Neural crest cell (in vitro differentiated cells): ENCODE measurements around the gene DDAH1. TPM values are rescaled to one million over a fixed set of nuclear protein-coding genes. Genes with fewer than 3 reads are reported as not detected.
A peak's percentile ranks its signal among the peaks of the same experiment; 100 is the strongest.

ENCODE experiments used
- DNase-seq: peaks from one replicate; pipeline ENCODE4 v3.0.0; 2021; ENCODE audit warnings: low read depth, mixed read lengths, low spot score
- H3K27ac Mint-ChIP-seq: one replicate; pipeline ENCODE4 v1.8.0; 2021; ENCODE audit warnings: mild to moderate bottlenecking, mixed read lengths; ENCODE audit not compliant: unreplicated experiment
- H3K27me3 Mint-ChIP-seq: 2 replicates; pipeline ENCODE4 v1.8.0; 2021; ENCODE audit warnings: low read depth, mild to moderate bottlenecking, mixed read lengths
- H3K36me3 Mint-ChIP-seq: 2 replicates; pipeline ENCODE4 v1.8.0; 2021; ENCODE audit warnings: low read depth, mild to moderate bottlenecking, mixed read lengths
- H3K4me1 Mint-ChIP-seq: 2 replicates; pipeline ENCODE4 v1.8.0; 2021; ENCODE audit warnings: mixed read lengths
- H3K4me3 Mint-ChIP-seq: one replicate; pipeline ENCODE4 v1.8.0; 2021; ENCODE audit warnings: mild to moderate bottlenecking, mixed read lengths
- H3K9me3 Mint-ChIP-seq: 2 replicates; pipeline ENCODE4 v1.8.0; 2021; ENCODE audit warnings: mixed read lengths
- CTCF ChIP-seq: fragments of 200-600 bp; sonication (generic); conservative IDR thresholded peaks from 2 replicates; pipeline ENCODE4 v1.5.0; 2021; ENCODE audit warnings: antibody characterized with exemption, mild to moderate bottlenecking
- total RNA-seq: library from RNA; stranded (reverse); gene quantifications from 2 replicates; pipeline ENCODE4 v1.2.1, GENCODE V29; 2021

DDAH1 gene
- total RNA-seq, 1 donor from 2014 or later = 22.3 TPM

- Mint-ChIP-seq H3K27ac (no peak overlapping the region), H3K27me3 (peaks cover 30% of the 10 kb centered on the region), H3K36me3 (no peaks in the 10 kb centered on the region), H3K9me3 (no peaks in the 10 kb centered on the region), H3K4me1 (peaks cover 24% of the 10 kb centered on the region), H3K4me3 (peak overlapping the region; percentile 94)
- no peak for DNase-seq
- no peak for TF ChIP-seq CTCF
Observed at GRCh38 chr1:85277802-85278201, 187.2 kb downstream of the DDAH1 start.

DNA sequence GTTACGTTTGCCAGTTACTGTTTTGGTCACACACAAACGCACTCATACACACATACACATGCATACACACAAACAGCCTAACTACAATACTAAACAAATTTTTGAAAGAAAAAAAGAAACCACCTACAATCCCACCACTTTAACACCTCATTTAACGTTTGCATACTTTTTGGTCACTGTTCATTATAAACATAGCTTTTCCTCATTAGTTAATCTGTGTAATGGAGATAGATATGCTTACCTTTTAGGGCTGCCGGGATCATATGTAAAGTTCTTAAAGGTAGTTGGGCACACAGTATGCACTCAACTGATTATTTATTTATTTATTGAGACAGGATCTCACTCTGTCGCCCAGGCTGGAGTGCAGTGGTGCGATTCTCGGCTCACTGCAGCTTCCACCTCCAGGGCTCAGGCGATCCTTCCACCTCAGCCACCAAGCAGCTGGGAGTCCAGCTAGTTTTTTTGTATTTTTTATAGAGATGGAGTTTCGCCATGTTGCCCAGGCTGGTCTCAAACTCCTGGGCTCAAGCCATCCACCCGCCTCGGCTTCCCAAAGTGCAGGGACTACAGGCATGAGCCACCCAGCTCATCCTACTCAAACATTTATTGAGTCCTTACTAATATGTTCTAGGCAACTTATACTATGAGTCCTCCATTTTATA, 187.8 kb downstream of the DDAH1 start:
- H3K27ac Mint-ChIP-seq = peak overlapping the region; percentile 90
- no peak for DNase-seq
- no peaks in the 10 kb centered on the region for H3K36me3 Mint-ChIP-seq
- H3K9me3 Mint-ChIP-seq = no peaks in the 10 kb centered on the region
- peaks cover 24% of the 10 kb centered on the region for H3K4me1 Mint-ChIP-seq
- H3K27me3 Mint-ChIP-seq = peaks cover 25% of the 10 kb centered on the region
- peak overlapping the region; percentile 94 for H3K4me3 Mint-ChIP-seq
- no peak for TF ChIP-seq CTCF

GRCh38 chr1:85276215-85276977, 188.6 kb downstream of the DDAH1 start, which contains the start of gene BCL10:
Gene BCL10 (minus strand): TSS chr1:85276632. CDS start chr1:85276352, 280 bp downstream.
- H3K27me3 Mint-ChIP-seq = peaks cover 21% of the 10 kb centered on the region

GRCh38 chr1:85275701-85276214, 189.2 kb downstream of the DDAH1 start:
- no peak for TF ChIP-seq CTCF
- DNase-seq = no peak
- Mint-ChIP-seq H3K9me3 (no peaks in the 10 kb centered on the region), H3K36me3 (no peaks in the 10 kb centered on the region), H3K27me3 (peaks cover 15% of the 10 kb centered on the region), H3K4me1 (peaks cover 24% of the 10 kb centered on the region), H3K27ac (peak overlapping the region; percentile 68), H3K4me3 (peak overlapping the region; percentile 94)

More at GRCh38 chr1:85276215-85276977, 188.6 kb downstream of the DDAH1 start, which contains the start of gene BCL10:
- Mint-ChIP-seq H3K36me3 (no peaks in the 10 kb centered on the region), H3K27ac (peak within 1 kb of the TSS; percentile 90), H3K4me1 (peaks cover 24% of the 10 kb centered on the region), H3K4me3 (peak within 1 kb of the TSS; percentile 94), H3K9me3 (no peaks in the 10 kb centered on the region)
- TF ChIP-seq CTCF = no peak
- peak; percentile 87 for DNase-seq

DNA sequence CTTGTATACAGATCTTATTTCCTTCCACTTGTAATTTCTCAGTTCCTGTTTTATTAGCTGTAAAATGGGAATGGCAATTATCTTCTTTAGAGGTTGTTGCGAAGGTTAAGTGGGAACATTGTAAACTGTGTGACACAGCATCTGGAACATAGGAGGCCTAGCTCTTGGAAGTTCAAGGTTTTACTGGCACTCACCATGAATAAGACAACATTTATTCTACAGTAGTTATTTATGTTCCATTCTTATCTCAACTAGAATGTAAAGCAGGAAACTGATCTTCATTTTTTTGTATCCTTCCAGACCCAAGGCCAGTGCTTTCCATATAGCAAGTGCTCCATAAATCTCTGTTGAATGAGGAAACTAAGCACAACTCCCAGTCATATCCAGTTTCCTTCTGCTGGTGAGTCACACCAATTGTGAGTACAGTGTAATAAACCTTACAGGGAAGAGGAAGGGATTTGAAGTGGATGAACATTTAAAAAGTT, 189.9 kb downstream of the DDAH1 start:
- DNase-seq = no peak
- Mint-ChIP-seq H3K27me3 (peaks cover 11% of the 10 kb centered on the region), H3K9me3 (no peaks in the 10 kb centered on the region), H3K4me3 (peak overlapping the region; percentile 94), H3K27ac (no peak overlapping the region), H3K4me1 (peaks cover 24% of the 10 kb centered on the region), H3K36me3 (no peaks in the 10 kb centered on the region)
- no peak for TF ChIP-seq CTCF
